HG02623 (cell line): ENCODE results near the gene RASSF8.

Experiments used
- ATAC-seq: cut with Tn5 transposase; IDR thresholded peaks from one replicate; pipeline ENCODE4 v1.9.1; 2021; ENCODE audit warnings: moderate library complexity; ENCODE audit not compliant: unreplicated experiment

RASSF8 gene

GRCh38 chr12:26101350-26101734 lies 142.9 kb downstream of the RASSF8 start:
- no peak for ATAC-seq

- ATAC-seq: no peak
Observed at GRCh38 chr12:26101763-26102162, 143.3 kb downstream of the RASSF8 start.

- no peak for ATAC-seq
Observed at GRCh38 chr12:26102953-26103352, 144.5 kb downstream of the RASSF8 start.

- ATAC-seq: no peak
Observed at GRCh38 chr12:26106347-26106746, 147.9 kb downstream of the RASSF8 start.

DNA sequence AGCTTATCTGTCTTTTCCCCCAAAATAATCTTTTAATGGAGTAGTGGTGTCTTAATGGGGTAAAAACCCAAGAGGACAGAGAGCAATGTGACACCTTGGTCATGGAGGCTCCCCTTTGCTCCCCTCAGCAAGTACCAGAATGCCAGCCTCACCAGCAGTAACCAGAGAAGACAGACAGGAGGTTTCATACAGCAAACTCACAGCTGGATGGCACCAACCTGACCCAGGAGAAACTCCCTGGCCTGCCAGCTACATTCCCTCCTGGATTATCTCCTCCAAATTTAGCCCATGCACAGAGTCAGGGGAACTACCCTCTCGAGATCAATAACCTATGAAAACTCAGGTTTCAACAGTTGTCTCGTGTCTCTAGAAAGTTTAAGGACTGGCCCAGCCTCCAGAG lies 150.4 kb downstream of the RASSF8 start:
- ATAC-seq: no peak

- ATAC-seq: no peak
Observed at GRCh38 chr12:26109343-26109881, 150.9 kb downstream of the RASSF8 start.

DNA sequence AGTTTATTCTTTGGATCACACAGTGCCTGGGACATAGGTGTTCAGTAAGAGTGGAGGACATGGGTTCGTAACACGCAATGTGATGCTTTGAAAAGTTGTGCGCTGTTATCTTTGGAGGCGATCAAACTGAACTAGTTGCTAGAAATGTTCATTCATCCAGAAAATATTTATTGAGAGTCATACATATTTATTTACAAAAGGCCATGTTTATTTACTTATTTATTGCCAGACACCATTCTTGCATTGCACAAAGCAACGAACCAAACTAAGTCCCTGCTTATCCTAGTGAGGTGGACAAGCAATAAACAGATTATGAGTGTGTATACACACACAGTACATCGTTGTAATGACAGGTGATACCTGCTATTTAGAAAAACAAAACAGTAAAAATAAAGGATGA lies 153.8 kb downstream of the RASSF8 start:
- ATAC-seq: no peak

GRCh38 chr12:26112703-26113147 lies 154.2 kb downstream of the RASSF8 start:
- no peak for ATAC-seq

DNA sequence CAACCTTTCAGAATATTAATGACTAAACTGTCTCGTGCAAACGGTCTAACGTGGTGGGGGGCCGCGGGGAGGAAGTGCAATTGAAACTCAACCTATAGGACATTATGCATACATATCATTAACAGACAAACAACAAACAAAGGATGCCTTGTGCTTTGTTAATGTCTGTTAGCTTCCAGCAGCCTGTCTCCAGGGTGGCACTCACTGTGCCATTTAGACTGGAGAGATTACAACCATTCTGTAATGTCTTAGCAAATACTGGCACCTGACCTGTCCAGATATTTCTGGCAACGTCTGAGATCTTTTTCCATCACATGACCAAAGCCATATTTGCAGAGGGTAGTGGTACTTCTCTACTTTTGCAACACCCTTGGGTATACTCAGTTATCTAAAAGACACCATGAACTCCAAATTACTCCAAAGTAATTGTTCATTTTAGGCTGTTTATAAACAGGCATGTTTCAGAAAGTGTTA lies 154.7 kb downstream of the RASSF8 start:
- ATAC-seq: no peak

GRCh38 chr12:26113853-26114719 lies 155.6 kb downstream of the RASSF8 start:
- peak; percentile 53 for ATAC-seq

- no peak for ATAC-seq
Observed at GRCh38 chr12:26114720-26115401, 156.4 kb downstream of the RASSF8 start.

DNA sequence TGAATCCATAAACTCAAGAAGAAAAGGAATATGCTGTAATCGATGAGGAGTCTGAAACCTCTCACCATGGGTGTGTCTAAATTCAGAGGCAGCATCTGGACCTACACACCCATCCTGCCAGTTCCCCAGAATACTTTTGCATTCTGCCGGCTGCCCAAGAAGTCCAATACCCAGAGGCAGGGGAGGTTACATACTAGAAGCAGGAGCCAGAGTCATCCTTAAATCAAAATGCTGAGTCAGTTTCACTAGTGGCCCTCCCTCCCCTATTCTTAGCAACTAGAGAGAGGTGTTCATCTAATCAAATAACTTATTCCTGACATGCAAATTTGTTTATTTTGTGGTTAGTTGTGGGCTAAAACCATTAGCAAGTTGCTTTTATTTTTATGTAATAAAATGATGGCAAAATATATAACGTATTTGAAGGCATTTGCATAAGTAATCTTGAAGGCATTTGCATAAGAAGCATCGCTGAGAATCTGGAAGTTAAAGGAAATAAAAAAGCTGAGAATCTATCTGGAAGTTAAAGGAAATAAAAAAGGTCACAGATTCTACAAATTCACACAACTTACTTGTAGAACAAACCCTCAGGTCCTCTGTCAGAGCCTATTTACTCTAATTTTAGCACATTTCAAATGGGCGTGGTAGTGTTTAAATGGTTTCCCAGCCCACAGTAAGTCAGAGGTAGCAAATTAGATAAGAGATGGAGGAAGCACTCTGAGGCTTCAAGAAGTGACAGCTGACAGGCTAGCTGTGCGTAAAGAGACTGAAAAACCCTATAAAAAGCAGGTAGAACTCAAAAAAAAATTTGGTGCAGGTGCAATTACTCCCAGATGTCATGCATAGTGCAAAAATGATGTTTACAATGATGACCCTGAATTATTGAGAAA lies 158.6 kb downstream of the RASSF8 start:
- ATAC-seq: no peak

GRCh38 chr12:26118308-26118707 lies 159.8 kb downstream of the RASSF8 start:
- ATAC-seq: no peak

GRCh38 chr12:26119391-26119989 lies 161.0 kb downstream of the RASSF8 start:
- ATAC-seq: no peak

- no peak for ATAC-seq
Observed at GRCh38 chr12:26120561-26121274, 162.2 kb downstream of the RASSF8 start.

- peak; percentile 3 for ATAC-seq
Observed at GRCh38 chr12:26121323-26122060, 163.0 kb downstream of the RASSF8 start.

GRCh38 chr12:26122061-26122680 lies 163.7 kb downstream of the RASSF8 start:
- ATAC-seq: peak; percentile 20

- ATAC-seq: peak; percentile 5
Observed at GRCh38 chr12:26122681-26123481, 164.4 kb downstream of the RASSF8 start.
